ENCODE measurements around the gene MTMR1.

The MTMR1 gene

GRCh38 chrX:150692831-150693724 is at the start of gene MTMR1:
MTMR1 (plus strand) TSS chrX:150693396; CDS start chrX:150693531, 135 bp downstream.
- no peak for FAIRE-seq

- FAIRE-seq, result no peak
Measured at GRCh38 chrX:150643958-150644357, 49.2 kb upstream of the MTMR1 start.

GRCh38 chrX:150644422-150644821 is 48.8 kb upstream of the MTMR1 start:
- FAIRE-seq, result no peak

- FAIRE-seq, result no peak
Measured at GRCh38 chrX:150647331-150647730, 45.9 kb upstream of the MTMR1 start.

GRCh38 chrX:150648296-150648940 is 44.8 kb upstream of the MTMR1 start:
- FAIRE-seq, result no peak

GRCh38 chrX:150649096-150649870 is 43.9 kb upstream of the MTMR1 start:
- FAIRE-seq, result no peak

- FAIRE-seq, result no peak
Measured at GRCh38 chrX:150651906-150652305, 41.3 kb upstream of the MTMR1 start.

- peak; percentile 70 for FAIRE-seq
Measured at GRCh38 chrX:150655788-150656187, 37.4 kb upstream of the MTMR1 start.

GRCh38 chrX:150663073-150663472 is 30.1 kb upstream of the MTMR1 start:
- FAIRE-seq, result no peak

- FAIRE-seq, result no peak
Measured at GRCh38 chrX:150664290-150664689, 28.9 kb upstream of the MTMR1 start.

GRCh38 chrX:150676221-150676620 is 17.0 kb upstream of the MTMR1 start:
- FAIRE-seq, result no peak

- FAIRE-seq, result no peak
Measured at GRCh38 chrX:150680974-150681373, 12.2 kb upstream of the MTMR1 start.

- no peak for FAIRE-seq
Measured at GRCh38 chrX:150683112-150683511, 10.1 kb upstream of the MTMR1 start.

- no peak for FAIRE-seq
Measured at GRCh38 chrX:150683536-150684146, 9.6 kb upstream of the MTMR1 start.

- FAIRE-seq, result no peak
Measured at GRCh38 chrX:150688911-150689451, 4.2 kb upstream of the MTMR1 start.

GRCh38 chrX:150690126-150690525 is 3.1 kb upstream of the MTMR1 start:
- FAIRE-seq, result no peak

GRCh38 chrX:150692296-150692695 is 900 bp upstream of the MTMR1 start:
- FAIRE-seq, result no peak

GRCh38 chrX:150693725-150694574 is 754 bp downstream of the MTMR1 start:
- no peak for FAIRE-seq

GRCh38 chrX:150694738-150695410 is 1.7 kb downstream of the MTMR1 start:
- no peak for FAIRE-seq

- FAIRE-seq, result no peak
Measured at GRCh38 chrX:150696331-150696730, 3.1 kb downstream of the MTMR1 start.

GRCh38 chrX:150696866-150697265 is 3.7 kb downstream of the MTMR1 start:
- no peak for FAIRE-seq
